Testis (tissue), 2 donors: Measurements from ENCODE around the gene GRIA3.

ENCODE experiments used
- CTCF ChIP-seq, 3 experiments: fragments of 450-650 bp in 2 of 3; fragments of 200-600 bp in 1 of 3; sonication (generic) in 1 of 3; IDR thresholded peaks; one replicate each; pipeline ENCODE4 v1.5.1; 2016 to 2019; ENCODE audit warnings: antibody characterized with exemption in 3 of 3, mild to moderate bottlenecking in 2 of 3, moderate library complexity in 1 of 3
- POLR2A ChIP-seq: fragments of 450-650 bp; IDR thresholded peaks from one replicate; pipeline ENCODE4 v1.6.1; 2017; ENCODE audit warnings: antibody characterized with exemption, mild to moderate bottlenecking, moderate library complexity

GRCh38 chrX:123348468-123348867, 164.4 kb downstream of the GRIA3 start:
- TF ChIP-seq CTCF (IDR thresholded peaks at IDR 0.05) (no peak), POLR2A (no peak)
